ENCODE results near the gene RASIP1.

RASIP1 gene

GRCh38 chr19:48735031-48735615 lies 5.3 kb downstream of the RASIP1 start:
- H3K4me3 ChIP-seq (ENCODE audit: low read depth, low read length), result no peak overlapping the region
- no peak for TF ChIP-seq CTCF (IDR thresholded peaks at IDR 0.05; ENCODE audit: low read depth, low read length)

GRCh38 chr19:48734625-48735024 lies 5.8 kb downstream of the RASIP1 start:
- H3K4me3 ChIP-seq (ENCODE audit: low read depth, low read length), result no peak overlapping the region
- no peak for TF ChIP-seq CTCF (IDR thresholded peaks at IDR 0.05; ENCODE audit: low read depth, low read length)

GRCh38 chr19:48731452-48731851 lies 9.0 kb downstream of the RASIP1 start:
- no peak for TF ChIP-seq CTCF (IDR thresholded peaks at IDR 0.05; ENCODE audit: low read depth, low read length)
- no peak overlapping the region for H3K4me3 ChIP-seq (ENCODE audit: low read depth, low read length)

- H3K4me3 ChIP-seq (ENCODE audit: low read depth, low read length), result no peak overlapping the region
- TF ChIP-seq CTCF (IDR thresholded peaks at IDR 0.05; ENCODE audit: low read depth, low read length), result no peak
These were observed 11.3 kb downstream of the RASIP1 start for GRCh38 chr19:48728911-48729664.

GRCh38 chr19:48726556-48726955 lies 13.9 kb downstream of the RASIP1 start:
- no peak for TF ChIP-seq CTCF (IDR thresholded peaks at IDR 0.05; ENCODE audit: low read depth, low read length)

GRCh38 chr19:48724796-48725753 lies 15.3 kb downstream of the RASIP1 start:
- no peak for TF ChIP-seq CTCF (IDR thresholded peaks at IDR 0.05; ENCODE audit: low read depth, low read length)
- no peak overlapping the region for H3K4me3 ChIP-seq (ENCODE audit: low read depth, low read length)

More at GRCh38 chr19:48726556-48726955, 13.9 kb downstream of the RASIP1 start:
- H3K4me3 ChIP-seq (ENCODE audit: low read depth, low read length), result no peak overlapping the region
